NCI-H510A (cell line): ENCODE measurements around the gene NEURL1.
"Not testable (repeated sequence)": the region's sequence is repeated elsewhere in the genome, so short reads cannot be mapped to it uniquely, and the experiment has no call there.

Source experiments
- DNase-seq: peaks from one replicate; lab custom pipeline; 2025; lab: John Stamatoyannopoulos, UW

NEURL1 gene

DNA sequence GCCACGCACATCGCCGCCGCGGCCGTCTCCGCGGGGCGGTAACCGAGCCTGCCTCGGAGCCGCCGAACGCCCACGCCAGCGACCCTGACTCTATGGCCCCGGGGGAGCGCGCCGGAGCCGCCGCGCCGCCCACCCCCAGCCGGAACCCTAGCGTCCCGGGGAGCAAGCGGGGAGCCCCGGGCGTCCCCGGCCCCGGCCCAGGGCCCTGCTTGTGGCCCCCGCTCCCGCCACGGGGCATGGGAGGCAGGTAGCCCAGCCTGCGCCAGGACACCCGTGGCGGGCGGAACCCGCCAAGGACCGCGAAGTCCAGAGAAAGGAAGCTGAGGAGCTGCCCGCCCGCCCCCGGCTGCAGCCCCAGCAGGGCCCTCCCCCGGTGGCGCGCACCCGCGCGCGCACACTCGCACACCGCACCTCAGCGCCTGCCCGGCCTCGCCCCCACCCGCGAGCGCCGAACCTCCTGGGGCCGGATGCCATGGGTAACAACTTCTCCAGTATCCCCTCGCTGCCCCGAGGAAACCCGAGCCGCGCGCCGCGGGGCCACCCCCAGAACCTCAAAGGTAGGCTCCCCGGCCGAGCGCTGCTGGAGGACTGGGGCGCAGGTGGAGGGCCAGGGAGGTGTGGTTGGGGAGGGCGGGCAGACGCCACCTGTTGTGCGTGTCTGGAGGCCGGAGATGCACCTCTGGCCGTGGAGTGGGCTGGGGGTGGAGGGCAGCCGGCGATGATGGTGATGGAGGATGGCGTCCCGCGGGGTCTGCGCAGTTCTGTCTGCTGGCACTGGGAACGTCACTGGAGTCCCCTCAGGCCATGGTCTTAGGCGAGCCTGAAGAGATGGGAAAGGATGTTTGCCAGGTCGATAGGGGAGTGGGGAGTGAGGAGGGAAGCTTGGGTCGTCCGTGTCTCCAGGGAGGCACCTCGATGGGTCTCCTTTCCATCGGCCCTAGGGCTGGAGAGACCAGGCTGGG lies 692 bp downstream of the NEURL1 start:
- DNase-seq, result peak; percentile 28

DNA sequence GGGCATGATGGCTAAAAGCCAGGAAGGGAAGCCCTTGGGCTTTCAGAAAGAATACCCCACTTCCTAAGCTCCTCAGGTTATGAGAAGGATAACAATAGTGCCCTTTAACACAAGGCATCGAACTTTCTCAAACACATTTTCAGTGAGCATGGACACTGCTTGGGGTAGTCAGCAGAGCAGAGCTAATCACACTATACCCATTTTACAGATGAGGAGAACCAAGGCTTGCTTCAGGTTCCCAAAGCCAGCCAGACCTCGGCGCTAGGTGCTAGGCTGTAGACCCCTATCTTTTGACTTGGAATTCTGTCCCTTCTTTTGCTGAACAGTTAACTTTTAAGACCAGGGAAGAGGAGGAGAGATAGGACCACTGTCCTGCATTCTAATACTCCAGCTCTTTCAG lies 1.8 kb downstream of the NEURL1 start:
- DNase-seq, result no peak

DNA sequence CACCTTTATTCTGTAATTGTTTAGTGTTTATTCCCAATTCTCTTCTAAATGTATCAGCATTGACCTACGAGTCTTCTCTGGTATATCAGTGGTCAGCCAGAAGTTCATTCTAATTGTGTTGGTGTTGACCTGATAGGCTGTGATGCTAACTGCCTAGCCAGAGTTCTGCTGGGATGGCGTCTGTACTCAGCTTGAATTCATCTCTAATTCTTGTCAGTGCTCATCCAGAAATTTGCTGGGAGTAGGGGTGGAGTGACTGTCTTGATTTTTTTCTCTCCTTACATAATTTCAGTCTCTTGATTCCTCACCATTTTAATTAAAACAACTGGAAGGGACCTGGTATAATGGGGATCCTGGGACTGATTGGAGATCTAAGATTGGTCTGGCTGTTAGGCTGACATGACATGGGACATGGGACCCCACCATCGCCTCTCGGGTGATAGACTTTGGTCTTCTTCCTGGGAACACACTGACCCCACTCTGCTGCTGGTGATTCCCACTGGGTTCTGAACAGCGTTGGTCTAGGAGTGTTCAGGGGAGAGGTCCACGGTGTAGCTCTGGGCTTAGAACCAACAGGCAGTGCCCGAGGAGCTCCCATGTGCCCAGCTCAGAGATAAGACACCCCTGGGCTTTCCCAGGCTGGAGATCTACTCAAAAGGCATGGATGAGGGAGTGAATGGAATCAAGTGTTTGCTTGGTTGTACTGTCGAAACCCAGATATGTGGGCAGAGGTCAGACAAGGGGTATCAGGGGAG lies 3.8 kb downstream of the NEURL1 start:
- no peak for DNase-seq

DNA sequence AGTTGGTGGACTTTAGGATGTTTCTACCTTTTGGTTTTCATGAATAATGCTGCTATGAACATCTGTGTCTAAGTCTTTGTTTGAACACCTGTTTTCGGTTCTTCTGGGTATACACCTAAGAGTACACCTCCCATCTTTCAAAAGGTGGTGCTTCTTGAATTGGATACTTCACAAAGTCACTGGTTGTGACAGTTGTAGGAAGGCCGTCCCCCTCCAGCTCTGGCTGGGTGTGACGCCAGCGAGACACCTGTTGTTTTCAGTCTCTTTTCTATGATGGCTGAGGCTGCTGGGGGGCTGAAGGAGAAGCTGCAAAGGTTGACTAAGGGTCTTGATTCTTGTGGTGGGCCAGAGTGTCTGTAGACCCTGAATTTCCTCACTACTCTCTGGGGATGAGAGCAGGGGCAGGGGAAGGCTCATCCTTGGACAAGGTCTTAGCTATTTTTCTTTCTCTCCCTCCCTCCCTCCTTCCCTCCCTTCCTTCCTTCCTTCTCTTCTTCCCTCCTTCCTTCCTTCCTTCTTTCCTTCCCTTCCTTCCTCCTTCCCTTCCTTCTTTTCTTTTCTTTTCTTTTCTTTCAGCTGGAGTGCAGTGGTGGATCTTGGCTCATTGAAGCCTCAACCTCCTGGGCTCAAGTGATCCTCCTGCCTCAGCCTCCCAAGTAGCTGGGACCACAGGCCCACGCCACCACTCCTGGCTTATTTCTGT lies 5.6 kb downstream of the NEURL1 start:
- peak; percentile 83 for DNase-seq

DNA sequence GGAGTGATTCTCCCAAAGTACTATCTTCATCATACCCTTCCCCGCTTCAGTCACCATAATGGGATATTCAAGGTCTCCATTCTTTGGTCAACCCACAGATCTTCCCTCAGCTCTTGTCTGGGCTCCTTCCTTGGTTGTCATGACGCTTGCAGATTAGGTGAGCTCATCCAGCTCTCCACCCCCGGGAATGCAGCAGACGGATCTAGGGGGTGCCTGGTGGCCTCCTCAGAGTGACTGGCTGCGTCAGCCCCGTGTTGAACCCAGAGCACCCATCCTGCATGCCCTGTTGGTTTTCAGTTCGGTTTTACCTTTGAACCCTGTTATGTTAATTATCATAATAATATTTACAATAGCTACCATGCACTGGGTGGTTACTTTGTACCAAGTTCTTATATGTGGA lies 6.4 kb downstream of the NEURL1 start:
- DNase-seq, result no peak

DNA sequence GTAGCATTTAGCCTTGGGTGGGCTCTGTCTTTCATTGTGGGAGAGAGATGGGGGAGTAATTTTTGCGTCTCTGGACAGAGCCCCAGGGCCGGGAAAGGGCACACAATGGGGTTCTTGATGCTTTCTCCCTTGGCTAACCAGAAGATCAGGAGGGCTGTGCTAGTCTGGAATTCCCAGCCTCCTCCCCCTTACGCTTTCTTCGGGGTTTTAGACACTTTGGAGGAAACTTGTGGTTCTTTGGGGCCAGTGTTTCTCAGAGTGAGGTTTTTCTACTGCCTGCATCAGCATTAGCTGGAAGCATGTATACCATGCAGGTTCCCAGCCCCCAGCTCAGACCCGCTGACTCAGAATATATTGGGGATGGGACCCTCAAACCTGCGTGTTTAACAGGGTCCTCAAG lies 7.0 kb downstream of the NEURL1 start:
- no peak for DNase-seq

DNA sequence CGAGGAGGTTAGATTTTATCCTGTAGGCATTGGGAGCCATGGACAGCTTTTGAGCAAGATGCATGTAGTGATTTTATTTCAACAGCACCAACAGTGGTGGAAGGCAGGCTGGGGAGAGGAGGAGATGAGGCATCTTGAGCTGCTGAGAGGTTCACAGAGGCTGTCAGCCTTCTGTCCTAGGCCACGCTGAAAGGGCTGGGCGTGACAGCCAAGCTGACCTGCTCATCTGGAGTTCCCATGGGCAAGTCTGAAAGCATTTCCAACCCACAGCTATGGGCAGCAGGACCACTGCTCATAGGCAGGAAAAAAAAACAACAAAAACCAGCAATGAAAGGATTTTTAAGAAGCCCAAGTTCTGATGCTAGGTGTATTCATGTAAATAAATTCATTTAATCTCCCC lies 7.7 kb downstream of the NEURL1 start:
- DNase-seq, result no peak

DNA sequence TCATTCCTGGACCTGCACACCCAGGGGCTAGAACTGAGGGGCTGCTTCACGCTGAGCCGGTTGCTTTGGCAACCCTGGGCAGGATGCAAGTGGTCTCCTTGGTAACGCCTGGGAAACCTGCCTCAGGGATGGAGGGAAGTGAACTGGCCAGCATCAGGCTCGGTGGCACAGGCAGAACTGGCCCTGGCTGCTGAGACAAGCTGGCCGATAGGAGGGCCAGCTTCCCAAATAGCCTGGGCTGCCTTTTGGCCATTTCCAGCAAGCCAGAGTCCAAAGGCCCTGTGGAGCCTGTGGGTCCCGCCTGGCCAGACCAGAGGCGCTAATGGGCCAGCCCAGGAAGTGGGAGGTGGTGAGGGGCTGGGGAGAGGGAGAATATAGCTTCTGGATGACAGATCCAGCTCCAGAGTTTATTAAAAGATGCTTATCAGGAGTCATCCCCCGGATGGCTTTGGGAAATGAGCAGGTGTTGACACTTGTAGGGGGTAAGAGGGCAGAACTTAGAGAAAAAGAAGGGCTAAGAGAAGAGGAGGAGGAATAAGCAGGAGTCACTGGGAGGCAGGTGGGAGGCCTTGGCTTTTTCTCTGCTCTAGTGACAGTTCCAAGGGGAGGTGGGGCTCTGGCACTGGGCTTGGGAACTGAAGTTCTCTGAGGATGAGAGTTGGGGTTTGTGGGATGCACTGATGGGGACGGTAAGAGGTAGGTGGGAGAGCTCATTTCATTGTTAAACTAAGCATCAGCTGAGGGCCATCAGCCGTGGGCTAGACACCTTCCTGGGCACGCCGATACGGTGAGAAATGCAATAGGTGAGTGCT lies 9.6 kb downstream of the NEURL1 start:
- no peak for DNase-seq

DNA sequence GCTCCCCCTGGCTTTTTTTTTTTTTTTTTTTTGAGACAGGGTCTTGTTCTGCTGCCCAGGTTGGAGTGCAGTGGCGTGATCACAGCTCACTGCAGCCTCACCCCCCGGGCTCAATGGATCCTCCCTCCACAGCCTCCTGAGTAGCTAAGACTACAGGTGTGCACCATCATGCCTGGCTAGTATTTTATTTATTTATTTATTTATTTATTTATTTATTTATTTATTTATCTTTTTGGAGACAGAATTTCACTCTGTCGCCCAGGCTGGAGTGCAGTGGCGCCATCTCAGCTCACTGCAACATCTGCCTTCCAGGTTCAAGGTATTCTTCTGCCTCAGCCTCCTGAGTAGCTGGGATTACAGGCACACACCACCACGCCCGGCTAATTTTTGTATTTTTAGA lies 10.3 kb downstream of the NEURL1 start:
- not testable (repeated sequence) for DNase-seq

DNA sequence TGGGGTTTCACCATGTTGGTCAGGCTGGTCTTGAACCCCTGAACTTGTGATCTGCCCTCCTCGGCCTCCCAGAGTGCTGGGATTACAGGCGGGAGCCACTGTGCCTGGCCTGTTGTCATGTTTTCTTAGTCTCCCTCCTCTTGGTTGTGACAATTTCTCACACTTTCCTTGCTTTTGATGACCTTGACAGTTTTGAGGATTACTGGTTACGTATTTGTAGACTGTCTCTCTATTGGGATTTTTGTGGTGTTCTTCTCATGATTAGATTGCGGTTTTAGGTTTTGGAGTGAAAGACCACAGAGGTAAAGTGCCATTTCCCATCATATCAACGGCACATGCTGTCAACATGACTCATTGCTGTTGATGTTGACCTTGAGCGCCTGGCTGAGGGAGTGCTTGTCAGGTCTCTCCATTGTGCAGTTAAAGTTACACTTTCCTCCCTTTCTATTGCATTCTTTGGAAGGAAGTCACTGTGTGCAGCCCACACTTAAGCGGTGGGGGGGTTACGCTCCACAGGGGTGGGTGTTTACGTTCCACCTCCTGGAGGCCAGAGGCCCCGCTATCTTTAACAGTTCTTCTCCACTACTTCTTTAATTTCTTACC lies 10.8 kb downstream of the NEURL1 start:
- DNase-seq, result peak; percentile 30

DNA sequence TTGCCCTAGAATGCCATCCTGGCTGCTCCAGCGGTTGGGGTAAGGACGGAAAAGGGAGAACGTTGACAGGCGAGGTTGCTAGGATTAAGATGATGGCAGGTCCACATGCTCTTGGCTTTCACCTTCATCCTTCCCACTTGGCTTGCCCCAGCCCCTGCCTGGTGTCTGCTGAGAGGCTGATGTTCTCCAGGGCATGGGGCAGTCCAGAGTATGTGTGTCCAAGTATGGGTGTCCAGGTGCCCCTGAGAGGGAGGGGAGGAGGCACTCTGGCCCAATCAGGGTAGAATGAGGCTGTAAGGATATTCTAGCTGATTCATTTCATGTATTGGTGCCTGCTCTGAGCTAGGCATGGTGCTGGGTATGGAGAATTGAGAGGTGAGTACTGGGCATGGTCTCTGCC lies 12.6 kb downstream of the NEURL1 start:
- DNase-seq, result no peak

DNA sequence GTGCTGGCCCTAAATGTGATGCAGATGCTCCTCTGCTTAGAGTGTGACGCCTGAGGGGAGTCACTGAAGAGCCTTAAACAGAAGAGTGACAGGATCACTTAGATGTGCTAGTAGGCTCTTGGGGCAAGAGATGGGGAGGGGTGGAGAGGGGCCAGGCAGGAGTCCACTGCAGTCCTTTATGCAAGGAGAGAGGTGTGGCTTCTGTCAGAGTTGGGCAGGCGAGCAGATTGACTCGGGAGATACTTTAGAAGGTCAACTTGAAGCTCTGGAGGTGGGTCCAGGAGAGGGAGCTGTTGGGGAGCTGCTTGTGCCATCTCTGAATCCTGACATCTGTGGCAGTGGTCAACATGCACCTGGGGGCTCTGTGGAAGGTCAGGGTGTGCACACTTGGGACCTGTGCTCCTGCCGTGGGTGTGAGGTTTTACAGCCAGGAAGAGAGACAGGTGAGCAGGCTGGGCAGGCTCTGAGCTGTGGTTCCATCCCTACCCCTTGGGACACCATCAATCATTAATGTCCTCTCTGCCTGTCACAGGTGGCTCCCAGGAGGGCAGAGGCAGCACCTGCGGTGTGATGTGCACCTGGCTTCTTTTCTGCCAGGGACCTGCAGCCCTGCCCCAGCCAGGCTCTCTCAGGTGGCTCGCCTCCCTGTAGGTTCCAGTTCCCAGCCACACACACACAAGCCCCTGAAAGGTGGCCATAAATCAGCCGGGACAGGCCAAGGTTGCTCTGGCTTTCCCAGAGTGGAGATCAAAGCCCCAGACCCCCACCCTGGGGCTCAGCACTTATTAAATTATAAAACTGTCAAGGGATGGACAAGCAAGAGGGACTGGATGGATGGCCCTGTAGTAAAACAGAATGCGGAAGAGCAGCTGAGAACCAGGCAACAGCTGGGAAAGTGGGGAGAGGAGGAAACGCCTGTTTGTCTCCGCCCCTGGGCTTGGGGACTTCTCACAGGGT lies 14.0 kb downstream of the NEURL1 start:
- DNase-seq, result peak; percentile 97

DNA sequence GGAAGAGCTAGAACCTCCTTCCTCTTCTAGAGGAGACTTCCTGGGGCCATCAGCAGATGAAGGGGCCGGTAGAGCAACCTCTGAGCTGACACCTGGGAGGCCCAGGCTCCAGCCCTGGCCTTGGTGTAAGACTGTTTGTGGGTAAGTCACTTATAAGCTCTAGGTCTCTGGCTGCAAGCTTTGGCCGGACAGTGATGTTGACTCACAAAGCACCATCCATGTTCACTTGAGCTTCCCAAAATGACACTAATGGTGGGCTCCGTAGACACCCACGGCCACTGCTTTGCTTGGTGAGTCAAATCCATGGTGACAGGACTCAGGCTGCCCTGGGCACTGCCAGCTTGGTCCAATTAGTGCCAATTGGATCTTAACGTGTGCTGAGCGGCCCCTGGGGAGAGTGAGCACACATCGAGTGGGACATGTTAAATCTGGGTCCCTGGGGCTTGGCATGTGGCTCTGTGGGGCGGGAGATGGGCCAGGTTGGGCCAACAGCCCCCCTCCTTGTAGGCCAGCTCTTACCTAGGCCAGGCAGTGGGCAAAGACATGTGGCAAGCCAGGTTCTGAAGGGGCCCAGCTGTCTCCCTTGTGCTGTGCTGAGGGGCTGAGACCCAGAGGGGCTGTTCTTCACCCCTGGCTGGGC lies 16.7 kb downstream of the NEURL1 start:
- no peak for DNase-seq

DNA sequence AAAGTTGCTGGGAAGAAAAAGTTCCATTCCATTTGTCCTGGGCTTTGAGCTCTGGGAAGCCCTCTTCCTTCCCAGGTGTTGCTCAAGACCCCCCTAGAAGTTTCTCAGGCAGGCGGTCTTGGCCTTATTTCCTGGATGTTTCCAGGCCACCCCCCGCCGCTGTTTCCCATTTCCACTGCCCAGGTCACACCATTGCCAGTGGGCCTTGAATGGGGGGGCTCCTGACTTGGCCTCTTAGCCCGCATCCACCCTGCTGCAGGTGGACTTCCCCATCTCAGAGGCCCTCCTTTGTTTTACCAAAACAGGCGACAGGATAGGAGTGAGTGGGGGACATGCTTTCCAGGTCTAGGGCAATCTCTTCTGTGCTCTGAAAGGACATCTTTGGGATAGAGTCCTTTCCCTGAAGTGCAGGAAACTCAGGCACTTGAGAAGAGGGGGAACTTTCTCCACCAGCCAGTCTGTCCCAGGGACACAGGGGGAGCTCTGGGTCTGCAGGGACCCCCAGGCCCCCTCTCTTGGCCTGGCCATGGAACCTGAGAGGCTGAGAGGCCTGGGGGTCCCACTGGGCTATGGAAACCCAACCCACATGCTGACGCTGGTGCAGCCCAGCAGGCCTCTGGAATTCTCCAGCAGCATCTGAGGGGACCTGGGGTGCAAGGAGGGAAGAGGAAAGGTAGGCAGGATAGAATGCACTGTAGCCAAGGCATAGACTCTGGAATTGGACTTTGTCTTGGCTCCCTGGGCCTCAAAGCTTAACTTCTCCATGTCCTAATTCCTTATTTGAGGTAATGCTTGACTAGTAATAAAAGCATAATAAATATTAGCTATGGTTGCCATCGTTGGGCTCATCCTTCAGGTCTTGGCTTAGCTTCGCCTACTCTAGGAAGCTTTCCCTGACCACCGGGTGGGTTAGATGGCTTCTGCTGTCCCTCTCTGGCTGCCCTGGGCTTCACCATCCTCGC lies 17.6 kb downstream of the NEURL1 start:
- no peak for DNase-seq

DNA sequence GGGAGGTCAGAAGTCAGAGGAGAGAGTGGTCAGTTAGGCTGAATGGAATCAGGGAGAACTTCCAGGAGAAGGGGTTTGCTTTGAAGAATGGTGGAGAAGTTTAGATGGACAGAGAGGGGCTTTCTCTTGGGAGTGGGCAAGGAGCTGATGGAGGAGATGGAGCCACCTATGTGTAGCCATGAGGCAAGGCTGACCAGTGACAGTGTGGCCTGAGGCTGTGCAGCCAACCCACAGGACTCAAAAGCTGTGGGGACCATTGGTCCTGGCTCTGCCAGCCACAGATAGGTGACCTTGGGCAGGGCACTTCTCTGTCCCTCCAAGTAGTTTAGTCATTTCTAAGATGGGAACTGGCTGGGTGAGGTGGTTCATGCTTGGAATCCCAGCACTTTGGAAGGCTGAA lies 18.7 kb downstream of the NEURL1 start:
- DNase-seq, result no peak

DNA sequence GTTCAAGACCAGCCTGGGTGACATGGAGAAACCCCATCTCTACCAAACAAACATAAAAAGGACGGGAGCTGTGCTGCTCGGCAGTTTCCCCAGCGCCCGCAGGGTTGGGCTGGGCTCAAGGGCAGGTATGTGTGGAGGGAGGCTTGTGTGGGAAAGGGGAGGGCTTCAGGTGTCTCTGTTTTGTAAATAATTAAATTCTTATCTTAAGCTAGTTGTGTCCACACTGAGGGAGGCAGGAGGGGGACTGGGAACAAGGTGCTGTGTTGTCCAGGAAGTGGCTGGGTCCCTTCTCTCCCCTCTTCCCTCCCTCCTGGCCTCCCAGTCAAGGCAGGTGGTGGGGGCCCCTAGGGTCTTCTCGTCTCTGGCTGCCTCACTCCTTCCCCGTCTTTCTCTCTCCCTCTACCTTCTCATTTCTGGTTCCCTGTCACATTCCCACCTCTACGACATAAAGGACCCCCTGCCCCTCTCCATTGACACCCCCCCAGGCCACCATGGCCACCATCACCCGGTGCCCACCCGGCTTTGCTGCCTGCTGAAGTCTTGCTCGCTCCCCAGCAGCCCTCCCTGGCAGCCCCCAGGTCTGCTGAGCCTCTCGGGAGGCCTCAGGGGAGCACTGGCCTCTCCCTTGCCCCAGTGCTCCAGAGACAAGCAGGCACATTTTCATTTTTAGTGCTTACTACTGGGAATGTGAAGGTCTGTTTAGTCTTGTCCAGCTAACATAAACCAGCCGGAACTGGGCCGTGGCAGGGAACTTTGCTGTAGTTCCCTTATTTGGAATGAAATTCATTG lies 19.3 kb downstream of the NEURL1 start:
- DNase-seq, result peak; percentile 21

DNA sequence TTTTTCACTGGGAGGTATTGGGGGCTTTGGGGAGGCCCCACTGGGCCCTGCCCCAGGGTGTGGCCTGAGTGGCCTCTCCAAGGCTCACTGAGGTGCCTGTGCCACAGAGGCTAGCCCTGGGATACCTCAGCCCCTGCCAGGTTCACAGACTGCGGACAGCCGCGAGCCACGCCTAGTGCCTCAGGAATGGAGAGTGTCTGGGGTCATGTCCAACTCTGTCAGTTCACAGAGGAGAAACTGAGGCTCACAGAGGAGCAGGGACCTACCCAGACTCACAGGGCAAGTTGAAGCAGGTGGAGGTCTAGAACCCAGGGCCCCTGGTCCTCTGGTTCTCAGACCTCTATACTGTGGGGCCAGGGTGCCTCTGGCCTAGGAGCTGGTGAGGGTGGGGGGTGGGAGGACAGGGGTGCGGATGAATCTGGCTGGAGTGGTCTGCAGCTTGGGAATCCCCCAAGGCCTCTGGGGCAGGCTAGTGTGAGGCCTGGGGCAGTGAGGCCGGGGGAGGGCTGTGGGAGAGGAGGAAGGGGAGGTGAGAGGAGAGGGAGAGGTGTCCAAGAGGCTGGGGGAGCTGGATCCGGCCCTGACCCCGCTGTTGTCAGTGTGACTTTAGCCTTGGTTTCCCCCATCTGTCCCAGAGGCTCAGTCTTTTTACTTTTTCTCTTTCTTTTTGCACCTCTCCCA lies 20.0 kb downstream of the NEURL1 start:
- DNase-seq, result no peak
